Keratinocyte (primary cell): ENCODE measurements around the gene TLE1. TPM values are rescaled to one million over a fixed set of nuclear protein-coding genes. Genes with fewer than 3 reads are reported as not detected.

ENCODE experiments used
- DNase-seq: peaks from one replicate; pipeline ENCODE4 v3.0.0-alpha.2; 2011; ENCODE audit warnings: low read depth, missing footprints, low spot score
- FAIRE-seq: peaks from 2 replicates; lab custom pipeline; 2011; peaks lifted over from hg19 to GRCh38; lab: Jason Lieb, UNC
- H2AFZ ChIP-seq: 2 replicates; pipeline ENCODE4 v1.6.0; 2012; ENCODE audit warnings: low read length, control low read depth, inconsistent platforms; ENCODE audit not compliant: control insufficient read depth
- H3K27ac ChIP-seq: 2 replicates; pipeline ENCODE4 v1.5.1; 2011; ENCODE audit warnings: low read length; ENCODE audit not compliant: control insufficient read depth, insufficient read depth
- H3K27me3 ChIP-seq: 3 replicates; pipeline ENCODE4 v1.6.0; 2011; ENCODE audit warnings: low read length; ENCODE audit not compliant: control insufficient read depth, insufficient read depth; ENCODE audit errors: extremely low read depth
- H3K36me3 ChIP-seq, 2 experiments: 2 replicates in 1 of 2; 3 replicates in 1 of 2; pipeline ENCODE4 v1.5.1; 2011; ENCODE audit warnings: low read length in 2 of 2, mild to moderate bottlenecking in 1 of 2; ENCODE audit not compliant: control insufficient read depth in 2 of 2, insufficient read depth in 2 of 2; ENCODE audit errors: extremely low read depth in 1 of 2
- H3K4me1 ChIP-seq: 3 replicates; pipeline ENCODE4 v1.5.1; 2011; ENCODE audit warnings: low read length; ENCODE audit not compliant: control insufficient read depth, insufficient read depth; ENCODE audit errors: extremely low read depth
- H3K4me2 ChIP-seq: 3 replicates; pipeline ENCODE4 v1.6.0; 2011; ENCODE audit warnings: low read depth, low read length; ENCODE audit not compliant: control insufficient read depth, insufficient read depth; ENCODE audit errors: extremely low read depth
- H3K4me3 ChIP-seq, 3 experiments: fragments of 200-600 bp in 1 of 3; sonication (generic) in 1 of 3; 2 replicates in 2 of 3; 3 replicates in 1 of 3; pipeline ENCODE4 v1.5.1; 2011 to 2016; ENCODE audit warnings: low read length in 3 of 3, mild to moderate bottlenecking in 3 of 3, control low read depth in 2 of 3, inconsistent platforms in 1 of 3, low read depth in 1 of 3, mixed read lengths in 1 of 3, mixed run types in 1 of 3, moderate library complexity in 1 of 3; ENCODE audit not compliant: control insufficient read depth in 2 of 3, insufficient read depth in 2 of 3; ENCODE audit errors: extremely low read depth in 1 of 3
- H3K79me2 ChIP-seq: 2 replicates; pipeline ENCODE4 v1.6.0; 2012; ENCODE audit warnings: low read length; ENCODE audit not compliant: control insufficient read depth, insufficient read depth
- H3K9ac ChIP-seq: 3 replicates; pipeline ENCODE4 v1.6.0; 2011; ENCODE audit warnings: low read length; ENCODE audit not compliant: control insufficient read depth, insufficient read depth; ENCODE audit errors: extremely low read depth
- H3K9me1 ChIP-seq: 3 replicates; pipeline ENCODE4 v1.6.0; 2011; ENCODE audit warnings: low read length; ENCODE audit not compliant: control insufficient read depth, insufficient read depth; ENCODE audit errors: extremely low read depth
- H3K9me3 ChIP-seq: 2 replicates; pipeline ENCODE4 v1.5.1; 2012; ENCODE audit warnings: low read depth, low read length; ENCODE audit not compliant: control insufficient read depth
- H4K20me1 ChIP-seq: 3 replicates; pipeline ENCODE4 v1.6.0; 2011; ENCODE audit warnings: low read length; ENCODE audit not compliant: control insufficient read depth, insufficient read depth; ENCODE audit errors: extremely low read depth
- CTCF ChIP-seq, 3 experiments: IDR thresholded peaks in 1 of 3; conservative IDR thresholded peaks in 1 of 3; optimal IDR thresholded peaks in 1 of 3; 2 replicates in 2 of 3; 3 replicates in 1 of 3; pipeline versions ENCODE3 to v1.5.1; 2011; ENCODE audit warnings: low read length in 3 of 3, mild to moderate bottlenecking in 3 of 3, moderate library complexity in 2 of 3, control low read depth in 1 of 3, inconsistent platforms in 1 of 3; ENCODE audit not compliant: insufficient read depth in 2 of 3; ENCODE audit errors: extremely low read depth in 1 of 3
- EZH2 ChIP-seq: IDR thresholded peaks from one replicate; pipeline ENCODE4 v1.6.1; 2012; ENCODE audit warnings: inconsistent platforms, mild to moderate bottlenecking, low read length, moderate library complexity
- dilution Hi-C: fragments of 300-500 bp; cut with MboI; formaldehyde crosslinking; loops from one replicate; pipeline ENCODE4 v1.7.0; 2020; ENCODE audit warnings: low sequenced_read_pairs; ENCODE audit not compliant: extremely low pct_ligation_motif_present
- polyA plus RNA-seq, 5 experiments: library from polyadenylated mRNA; depleted of rRNA in 3 of 5; stranded (reverse) in 3 of 5; stranded (forward) in 1 of 5; unstranded in 1 of 5; fragments of >200 nt; gene quantifications; 1 replicate in 1 of 5; 2 replicates in 3 of 5; 3 replicates in 1 of 5; pipeline versions ENCODE4 v1.2.1 to v1.2.3, GENCODE V29; 2011 to 2012; ENCODE audit warnings: missing spikeins in 2 of 5, low read depth in 1 of 5, low replicate concordance in 1 of 5

Gene TLE1
- polyA plus RNA-seq, 1 donor (not counting 4 experiments of a cell fraction or from before 2014, with no cell fraction given): 29.6 TPM

- FAIRE-seq (no peak), DNase-seq (no peak)
- no peaks in the 10 kb centered on the region for H3K79me2 ChIP-seq
- H3K9me1 ChIP-seq: no peaks in the 10 kb centered on the region
- H3K9me3 ChIP-seq: no peaks in the 10 kb centered on the region
- H3K36me3 ChIP-seq: peaks cover 4 to 12% of the 10 kb centered on the region in 2 experiments
- H4K20me1 ChIP-seq: no peaks in the 10 kb centered on the region
- no peaks in the 10 kb centered on the region for H3K27me3 ChIP-seq
- dilution Hi-C loops: no loop called here
- H3K27ac ChIP-seq: no peak overlapping the region
- H3K9ac ChIP-seq: no peak overlapping the region
- no peaks in the 10 kb centered on the region for H3K4me1 ChIP-seq
- H3K4me3 ChIP-seq: no peak overlapping the region
- H2AFZ ChIP-seq: no peak overlapping the region
- no peak overlapping the region for H3K4me2 ChIP-seq
- no peak for TF ChIP-seq EZH2
These were observed 91.8 kb downstream of the TLE1 start for GRCh38 chr9:81597419-81598122.

- H3K4me1 ChIP-seq: no peaks in the 10 kb centered on the region
- H3K4me3 ChIP-seq: no peak overlapping the region
- FAIRE-seq: no peak
- dilution Hi-C loops: no loop called here
- no peaks in the 10 kb centered on the region for H3K9me1 ChIP-seq
- no peaks in the 10 kb centered on the region for H3K27me3 ChIP-seq
- peaks cover 4 to 12% of the 10 kb centered on the region in 2 experiments for H3K36me3 ChIP-seq
- H3K79me2 ChIP-seq: no peaks in the 10 kb centered on the region
- no peaks in the 10 kb centered on the region for H3K9me3 ChIP-seq
- no peak for DNase-seq
- H3K27ac ChIP-seq: no peak overlapping the region
- H3K9ac ChIP-seq: no peak overlapping the region
- H4K20me1 ChIP-seq: no peaks in the 10 kb centered on the region
- no peak overlapping the region for H3K4me2 ChIP-seq
- no peak overlapping the region for H2AFZ ChIP-seq
- TF ChIP-seq EZH2 (no peak), CTCF (optimal IDR thresholded peaks at IDR 0.05 in 1 of 3, IDR thresholded peaks at IDR 0.05 in 1 of 3, conservative IDR thresholded peaks at IDR 0.05 in 1 of 3; ENCODE audit: extremely low read depth in 1 of 3, insufficient read depth in 2 of 3, low read length in 3 of 3) (no peak)
These were observed 92.5 kb downstream of the TLE1 start for GRCh38 chr9:81596679-81597418.
